ENCODE results near the gene MTCH2.
"Not testable (repeated sequence)": the region's sequence is repeated elsewhere in the genome, so short reads cannot be mapped to it uniquely, and the experiment has no call there.

Gene MTCH2
- 16.5 to 25.4 reads per million in 2 donors for total RNA-seq

DNA sequence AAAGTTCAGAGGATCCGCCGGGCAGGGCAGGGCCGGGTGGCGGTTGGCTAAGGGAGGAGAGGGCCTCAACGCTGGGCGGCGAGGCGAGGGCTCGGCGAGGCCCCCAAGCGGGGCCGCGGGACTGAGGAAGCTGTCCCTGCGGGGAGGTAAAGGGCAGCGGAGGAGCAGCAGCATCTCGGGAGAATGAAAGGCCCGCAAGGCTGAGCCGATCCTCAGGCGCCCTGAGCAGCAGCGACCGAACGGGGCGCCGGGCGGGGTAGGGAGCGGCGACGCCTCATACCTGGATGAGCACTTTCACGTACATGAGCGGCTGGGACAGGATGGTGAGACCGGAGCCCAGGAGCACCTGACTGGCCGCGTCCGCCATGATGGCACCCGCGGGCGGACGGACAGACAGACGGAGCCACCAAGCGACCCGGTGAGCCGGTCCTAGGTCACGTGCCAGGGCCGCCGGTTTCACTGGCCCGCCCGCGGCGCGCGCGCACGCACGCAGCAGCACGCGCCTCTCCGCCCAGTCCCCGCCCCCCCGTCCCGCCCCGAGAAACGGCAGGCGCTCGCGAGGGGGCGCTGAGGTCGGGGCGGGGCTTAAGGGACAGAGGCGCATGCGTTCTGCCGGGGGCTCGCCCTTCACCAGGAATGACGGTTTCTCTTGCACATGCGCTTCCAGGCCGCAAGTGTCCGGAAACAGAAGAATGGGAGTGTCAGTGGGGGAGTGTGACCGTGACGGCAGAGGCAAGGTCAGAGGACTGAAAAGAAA lies at the start of gene MTCH2:
MTCH2 (minus strand) TSS at position 461 of the 757 bp plus-strand sequence; CDS start at position 367, 94 bp downstream.
- DNase-seq, result peak; percentile 91 to 96 (median 92)

DNA sequence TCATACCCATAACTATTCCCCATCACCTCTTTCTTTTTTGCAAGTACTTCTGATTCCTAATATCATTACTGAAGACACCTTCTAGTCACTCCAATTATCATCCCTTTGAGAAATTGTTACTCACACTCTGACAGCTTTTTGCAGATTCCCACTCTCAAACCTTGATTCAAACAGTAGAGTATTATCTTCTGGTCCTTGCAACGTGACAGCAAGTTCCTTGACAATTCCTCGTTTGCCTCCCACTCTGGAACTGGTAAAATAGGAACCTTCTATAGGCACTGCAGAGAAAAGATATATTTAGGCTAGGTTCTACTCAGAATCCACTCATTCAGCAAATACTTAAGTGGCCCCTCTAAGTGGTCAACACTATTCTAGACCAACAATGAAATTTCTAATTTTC lies 49.6 kb upstream of the MTCH2 start:
- no peak for DNase-seq

DNA sequence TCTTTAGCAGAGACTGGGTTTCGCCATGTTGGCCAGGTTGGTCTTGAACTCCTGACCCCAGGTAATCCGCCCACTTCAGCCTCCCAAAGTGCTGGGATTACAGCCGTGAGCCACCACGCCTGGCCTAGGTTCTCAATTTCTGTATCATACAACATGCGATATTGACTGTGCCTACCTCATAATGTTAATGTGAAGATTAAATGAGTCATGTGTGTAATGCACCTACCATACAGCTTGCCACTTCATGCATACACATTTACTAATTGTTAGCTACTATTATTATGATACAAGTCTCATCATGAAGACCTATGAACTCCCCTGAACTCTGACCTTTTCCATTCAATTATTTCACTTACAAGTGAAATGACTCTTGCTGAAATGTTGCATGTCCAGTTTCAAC lies 47.1 kb upstream of the MTCH2 start:
- DNase-seq, result no peak

DNA sequence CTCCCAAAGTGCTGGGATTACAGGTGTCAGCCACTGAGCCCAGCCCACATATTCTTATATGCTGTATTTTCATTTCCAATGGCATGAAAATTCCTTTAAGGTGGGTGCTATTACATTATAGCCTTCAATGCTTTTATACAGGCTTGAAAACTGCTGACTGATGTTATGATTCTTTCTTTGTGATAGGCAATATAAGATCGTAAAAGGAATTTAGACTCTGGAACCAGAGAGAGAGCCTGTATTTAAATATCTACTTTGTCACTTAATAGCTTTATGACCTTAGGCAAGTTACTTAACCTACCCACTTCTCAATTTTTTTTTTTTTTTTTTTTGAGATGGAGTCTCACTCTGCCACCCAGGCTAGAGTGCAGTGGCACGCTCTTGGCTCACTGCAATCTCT lies 46.6 kb upstream of the MTCH2 start:
- no peak for DNase-seq

DNA sequence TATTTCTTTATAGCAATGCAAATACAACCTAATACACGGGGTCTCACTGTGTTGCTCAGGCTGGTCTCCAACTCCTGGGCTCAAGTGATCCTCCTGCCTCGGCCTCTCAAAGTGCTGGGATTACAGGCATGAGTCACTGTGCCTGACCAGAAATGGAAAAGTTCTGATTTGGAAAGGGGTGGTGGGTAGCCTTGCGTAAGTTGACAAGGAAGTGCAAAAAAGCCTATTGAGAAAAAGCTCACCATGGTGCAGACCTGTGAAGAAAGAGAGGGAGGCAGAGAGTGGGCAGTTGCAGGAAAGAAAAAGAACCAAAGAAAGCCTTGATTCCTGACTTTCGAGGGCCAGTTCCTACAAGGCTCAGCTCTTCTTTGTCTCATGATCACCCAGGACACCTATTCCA lies 45.8 kb upstream of the MTCH2 start:
- DNase-seq, result no peak

DNA sequence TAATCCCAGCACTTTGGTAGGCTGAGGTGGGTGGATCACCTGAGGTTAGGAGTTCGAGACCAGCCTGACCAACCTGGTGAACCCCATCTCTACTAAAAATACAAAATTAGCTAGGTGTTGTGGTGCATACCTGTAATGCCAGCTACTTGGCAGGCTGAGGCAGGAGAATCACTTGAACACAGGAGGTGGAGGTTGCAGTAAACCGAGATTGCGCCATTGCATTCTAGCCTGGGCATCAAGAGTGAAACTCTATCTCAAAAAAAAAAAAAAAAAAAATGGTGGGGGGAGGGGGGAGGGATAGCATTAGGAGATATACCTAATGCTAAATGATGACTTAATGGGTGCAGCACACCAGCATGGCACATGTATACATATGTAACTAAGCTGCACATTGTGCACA lies 44.3 kb upstream of the MTCH2 start:
- not testable (repeated sequence) for DNase-seq

DNA sequence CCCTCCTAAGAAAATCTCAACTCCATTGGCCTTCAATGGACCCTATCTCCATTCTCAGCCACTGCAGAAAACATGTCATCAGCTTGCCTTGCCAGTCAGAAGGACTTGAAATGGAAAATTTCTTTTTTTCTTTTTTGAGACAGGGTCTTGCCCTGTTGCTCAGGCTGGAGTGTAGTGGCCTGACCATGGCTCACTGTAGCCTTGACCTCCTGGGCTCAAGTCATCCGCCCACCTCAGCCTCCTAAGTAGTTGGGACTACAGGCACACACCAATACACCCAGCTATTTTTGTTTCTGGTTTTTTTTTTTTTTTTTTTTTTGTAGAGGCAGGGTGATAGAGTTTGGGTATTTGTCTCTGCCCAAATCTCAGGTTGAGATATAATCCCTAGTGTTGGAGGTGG lies 43.8 kb upstream of the MTCH2 start:
- no peak for DNase-seq

DNA sequence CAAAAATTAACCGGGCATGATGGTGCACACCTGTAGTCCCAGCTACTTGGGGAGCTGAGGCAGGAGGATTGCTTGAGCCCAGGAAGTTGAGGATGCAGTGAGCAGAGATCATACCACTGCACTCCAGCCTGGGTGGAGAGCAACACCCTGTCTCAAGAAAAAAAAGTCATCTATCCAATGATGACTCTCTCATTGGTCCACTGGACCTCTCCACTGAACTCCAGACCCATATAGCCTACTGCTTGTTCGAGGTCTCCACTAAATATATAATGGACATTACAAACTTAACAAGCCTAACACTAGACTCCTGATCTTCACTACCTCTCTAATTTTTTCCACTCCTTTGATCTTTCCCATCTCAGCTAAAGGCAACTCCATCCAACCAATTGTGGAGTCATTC lies 33.5 kb upstream of the MTCH2 start:
- DNase-seq, result no peak

DNA sequence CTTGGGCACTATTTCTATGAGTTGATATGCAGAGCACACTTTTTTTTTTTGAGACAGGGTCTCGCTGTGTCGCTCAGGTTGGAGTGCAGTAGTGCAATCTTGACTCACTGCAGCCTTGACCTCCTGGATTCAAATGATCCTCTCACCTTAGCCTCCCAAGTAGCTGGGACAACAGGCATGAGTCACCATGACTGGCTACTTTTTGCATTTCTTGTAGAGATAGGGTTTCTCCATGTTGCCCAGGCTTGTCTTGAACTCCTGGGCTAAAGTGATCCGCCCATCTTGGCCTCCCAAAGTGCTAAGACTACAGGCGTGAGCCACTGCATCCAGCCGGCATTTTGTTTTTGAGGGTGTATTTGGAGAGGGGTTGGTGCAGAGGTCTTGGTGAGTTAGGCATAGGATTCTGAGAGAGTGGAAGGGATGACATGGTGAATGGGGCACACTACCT lies 29.9 kb upstream of the MTCH2 start:
- no peak for DNase-seq

DNA sequence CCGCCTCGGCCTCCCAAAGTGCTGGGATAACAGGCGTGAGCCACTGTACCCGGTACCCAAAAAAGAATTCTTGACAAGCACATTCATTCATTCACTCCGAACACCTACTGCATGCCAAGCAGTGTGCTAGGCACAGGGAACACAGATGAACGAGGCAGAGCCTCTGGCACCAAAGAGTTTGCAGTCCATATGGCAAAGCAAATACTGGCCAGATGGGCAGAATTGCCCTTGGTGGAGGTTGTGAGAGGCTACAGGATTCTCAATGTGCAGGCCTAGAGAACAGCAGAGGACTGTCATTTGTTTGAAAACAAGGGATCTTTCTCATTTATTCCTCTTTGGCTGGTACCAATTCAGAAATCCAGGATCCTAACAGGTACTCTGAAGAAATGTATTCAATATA lies 27.5 kb upstream of the MTCH2 start:
- no peak for DNase-seq

DNA sequence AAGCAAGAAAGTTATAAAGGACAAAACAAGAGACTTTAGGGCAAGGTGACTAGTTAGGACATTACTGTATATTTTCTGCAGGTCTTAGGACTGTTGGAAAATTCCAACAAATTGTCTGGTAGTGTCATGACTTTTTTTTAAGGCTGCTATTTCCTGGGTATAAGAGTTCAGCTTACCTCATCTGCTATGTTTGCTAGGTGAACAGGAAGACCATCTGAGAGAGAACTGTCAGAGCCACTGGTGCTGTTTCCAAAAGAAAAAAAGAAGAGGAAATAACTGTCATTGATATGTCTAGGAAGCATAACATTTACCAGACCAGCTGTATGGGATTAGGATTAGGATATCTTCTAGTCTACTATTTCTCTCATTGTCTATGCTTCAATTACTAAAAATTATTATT lies 26.3 kb upstream of the MTCH2 start:
- no peak for DNase-seq

DNA sequence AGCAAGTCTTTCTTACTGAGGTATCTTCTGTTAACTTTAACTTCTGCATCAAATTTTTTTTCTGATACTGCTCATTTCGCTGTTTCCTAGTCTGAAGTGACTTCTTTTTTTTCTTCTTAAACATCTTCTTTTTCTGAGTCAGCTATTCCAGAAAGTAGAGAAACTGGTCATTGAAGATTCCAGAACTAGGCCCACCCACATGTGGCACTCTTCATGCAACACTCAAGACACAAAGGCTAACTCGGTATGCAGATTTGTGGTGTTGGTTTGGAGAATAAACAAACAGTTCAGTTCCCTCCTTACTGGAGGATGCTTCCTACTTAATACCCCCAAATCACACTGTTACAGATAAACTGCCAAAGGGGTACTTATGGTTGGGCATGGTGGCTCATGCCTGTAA lies 25.2 kb upstream of the MTCH2 start:
- no peak for DNase-seq

DNA sequence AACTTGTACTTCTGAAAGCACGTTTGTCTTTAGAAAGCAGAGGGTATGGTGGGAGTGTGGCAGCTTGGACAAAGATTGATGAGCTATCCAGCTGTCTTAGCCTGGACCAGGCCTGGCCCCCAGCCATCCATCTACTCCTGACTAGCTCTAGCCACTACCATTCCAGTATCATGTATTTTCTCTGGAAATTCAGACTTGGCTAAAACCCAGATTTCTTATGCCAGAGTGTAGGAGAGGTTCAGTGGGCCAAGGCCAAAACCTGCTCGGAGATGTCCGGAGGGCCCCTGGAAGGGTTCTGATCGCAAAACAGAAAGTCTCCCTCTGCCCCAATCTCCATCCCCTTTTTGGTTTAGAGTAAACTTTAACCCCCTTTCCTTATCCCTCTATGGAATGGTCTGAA lies 24.8 kb upstream of the MTCH2 start:
- DNase-seq, result no peak

DNA sequence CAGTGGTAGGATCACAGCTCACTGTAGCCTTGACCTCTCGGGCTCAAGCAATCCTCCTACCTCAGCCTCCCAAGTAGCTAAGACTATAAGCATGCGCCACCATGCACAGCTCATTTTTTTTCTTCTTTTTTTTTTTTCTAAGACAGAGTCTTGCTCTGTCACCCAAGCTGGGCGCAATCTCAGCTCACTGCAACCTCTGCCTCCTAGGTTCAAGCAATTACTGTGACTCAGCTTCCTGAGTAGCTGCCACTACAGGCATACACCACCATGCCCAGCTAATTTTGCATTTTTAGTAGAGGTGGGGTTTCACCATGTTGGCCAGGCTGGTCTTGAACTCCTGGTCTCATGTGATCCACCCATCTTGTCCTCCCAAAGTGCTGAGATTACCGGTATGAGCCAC lies 22.6 kb upstream of the MTCH2 start:
- peak in 1 of 5 experiments; percentile 40 for DNase-seq

DNA sequence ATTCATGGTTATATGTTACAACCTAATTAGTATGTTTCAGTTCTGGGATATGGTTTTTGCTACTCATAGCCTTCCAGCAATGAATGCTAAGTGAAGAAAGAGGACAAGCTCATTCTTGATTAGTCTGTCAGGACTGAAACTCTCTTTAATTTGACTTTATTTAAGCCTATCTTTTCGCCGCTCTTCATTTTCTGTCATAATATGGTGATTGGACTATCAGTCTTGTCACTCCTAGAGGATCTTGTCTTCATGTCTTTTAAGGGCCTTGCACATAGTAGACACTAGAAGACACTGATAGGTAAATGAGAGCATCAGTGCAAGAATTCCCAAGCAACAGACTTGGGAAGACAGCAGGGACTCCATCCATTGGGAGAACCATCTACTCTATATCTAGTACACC lies 18.9 kb upstream of the MTCH2 start:
- DNase-seq, result no peak

DNA sequence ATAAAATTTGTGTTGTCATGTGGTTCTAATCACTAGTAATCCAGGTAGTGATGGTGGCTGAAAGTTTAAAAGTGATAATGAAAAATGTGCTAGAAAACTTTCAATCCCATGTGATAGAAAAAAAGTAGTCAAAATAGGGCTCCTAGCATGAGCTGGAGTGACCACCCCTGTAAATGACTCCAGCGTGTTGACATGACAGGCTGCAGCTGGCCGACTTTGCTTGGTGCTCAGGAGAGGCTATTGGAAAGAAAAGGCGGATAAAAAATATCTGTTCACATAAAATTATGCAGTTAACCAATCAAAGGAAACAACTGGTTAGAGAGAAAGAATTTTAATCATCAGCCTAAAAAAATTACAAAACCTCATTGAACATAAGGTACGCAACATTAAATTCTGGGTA lies 16.9 kb upstream of the MTCH2 start:
- no peak for DNase-seq

DNA sequence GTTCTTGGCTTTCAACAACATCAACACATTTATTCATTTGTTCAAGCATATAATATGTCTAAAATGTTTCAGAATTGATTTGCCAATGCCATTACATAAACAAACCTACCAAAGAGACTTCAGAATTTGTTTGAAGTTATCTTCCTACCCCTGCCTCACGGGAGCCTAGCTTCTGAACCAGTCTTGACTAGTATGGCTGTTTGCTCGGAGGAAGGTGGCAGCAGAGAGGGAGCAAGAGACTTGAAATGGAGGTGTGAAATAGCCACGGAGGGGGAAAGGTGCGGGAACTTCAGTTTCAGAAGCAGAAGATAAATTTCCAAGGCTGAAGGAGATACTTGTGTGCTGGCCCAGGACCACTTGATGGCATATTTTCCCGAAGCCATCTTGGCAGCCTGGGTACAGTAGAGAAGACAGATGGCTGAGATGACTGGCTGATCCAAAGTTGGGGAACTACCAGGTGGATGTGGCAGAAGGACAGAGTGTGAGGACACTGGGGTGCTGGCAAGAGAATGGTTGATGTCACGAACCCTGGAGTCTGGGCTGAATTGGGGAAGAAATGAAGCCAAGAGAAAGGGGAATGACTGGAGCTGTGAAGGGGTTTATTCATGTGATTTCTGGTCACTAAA lies 14.0 kb upstream of the MTCH2 start:
- DNase-seq, result no peak

DNA sequence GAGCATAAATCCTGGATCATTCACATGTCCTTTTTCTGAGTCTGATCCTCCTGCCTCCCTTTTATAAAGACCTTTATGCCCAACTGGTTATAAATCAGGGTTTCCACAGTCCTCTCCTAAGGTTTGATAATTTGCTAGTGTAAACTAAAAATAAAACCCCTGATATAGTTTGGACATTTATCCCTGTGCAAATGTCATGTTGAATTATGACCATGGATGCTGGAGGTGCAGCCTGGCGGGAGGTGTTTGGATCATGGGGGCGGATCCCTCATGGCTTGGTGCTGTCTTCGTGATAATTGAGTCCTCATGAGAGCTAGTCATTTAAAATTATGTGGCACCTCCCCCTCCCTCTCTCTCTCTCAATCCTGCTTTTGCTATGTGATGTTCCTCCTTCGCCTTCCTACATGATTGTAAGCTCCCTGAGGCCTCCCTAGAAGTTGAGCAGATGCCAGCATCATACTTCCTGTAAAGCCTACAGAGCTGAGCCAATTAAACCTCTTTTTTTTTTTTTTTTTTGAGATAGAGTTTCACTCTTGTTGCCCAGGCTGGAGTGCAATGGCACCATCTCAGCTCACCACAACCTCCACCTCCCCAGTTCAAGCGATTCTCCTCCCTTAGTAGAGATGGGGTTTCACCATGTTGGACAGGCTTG lies 9.6 kb upstream of the MTCH2 start:
- DNase-seq, result no peak

DNA sequence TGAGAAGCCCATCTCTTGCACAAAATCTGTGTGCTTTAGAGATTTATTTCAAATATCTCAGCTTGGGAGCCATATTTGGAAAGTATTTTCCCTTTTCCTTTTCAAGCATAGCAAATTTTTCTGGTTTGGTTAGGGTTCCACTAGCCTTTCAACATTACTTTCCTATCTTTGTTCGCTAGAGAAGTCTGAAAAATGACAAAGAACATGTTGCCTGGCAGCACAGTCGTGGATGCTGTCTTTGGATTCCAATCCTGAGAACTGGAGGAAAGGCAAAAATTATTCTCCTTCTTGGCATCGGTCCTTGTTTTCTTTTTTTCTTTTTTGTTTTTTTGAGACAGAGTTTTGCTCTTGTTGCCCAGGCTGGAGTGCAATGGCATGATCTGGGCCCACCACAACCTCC lies 6.9 kb upstream of the MTCH2 start:
- no peak for DNase-seq

DNA sequence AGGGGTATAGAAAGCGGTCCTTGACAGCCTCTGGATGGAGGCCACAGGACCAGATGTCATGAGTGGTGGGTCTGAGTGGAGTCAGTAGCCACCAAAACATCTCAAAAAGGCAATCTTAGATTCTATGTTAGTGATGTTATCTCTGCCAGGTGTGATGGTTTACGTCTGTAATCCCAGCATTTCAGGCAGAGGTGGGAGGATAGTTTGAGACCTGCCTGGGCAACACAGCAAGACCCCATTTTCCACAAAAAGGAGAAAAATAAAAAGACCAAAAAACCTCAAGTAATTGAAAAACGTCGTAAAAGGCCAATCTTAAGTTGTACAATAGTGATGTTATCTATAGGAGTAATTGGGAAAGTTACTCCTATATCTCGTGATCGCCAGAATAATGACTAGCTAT lies 3.7 kb upstream of the MTCH2 start:
- DNase-seq, result no peak

DNA sequence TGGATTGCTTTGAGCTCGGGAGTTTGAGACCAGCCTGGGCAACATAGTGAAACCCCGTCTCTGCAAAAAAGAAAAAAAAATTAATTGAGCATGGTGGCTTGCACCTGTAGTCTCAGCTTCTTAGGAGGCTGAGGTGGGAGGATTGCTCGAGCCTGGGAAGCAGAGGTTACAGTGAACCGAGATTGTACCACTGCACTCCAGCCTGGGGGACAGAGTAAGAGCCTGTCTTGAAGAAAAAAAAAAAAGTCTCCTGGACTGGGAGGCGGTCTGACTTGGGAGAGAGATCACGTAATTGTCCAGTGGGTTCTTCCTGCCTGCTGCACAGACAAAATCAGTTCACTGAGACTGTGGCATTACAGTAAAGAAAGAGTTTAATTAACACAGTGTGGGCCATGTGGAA lies 3.1 kb upstream of the MTCH2 start:
- DNase-seq, result no peak

DNA sequence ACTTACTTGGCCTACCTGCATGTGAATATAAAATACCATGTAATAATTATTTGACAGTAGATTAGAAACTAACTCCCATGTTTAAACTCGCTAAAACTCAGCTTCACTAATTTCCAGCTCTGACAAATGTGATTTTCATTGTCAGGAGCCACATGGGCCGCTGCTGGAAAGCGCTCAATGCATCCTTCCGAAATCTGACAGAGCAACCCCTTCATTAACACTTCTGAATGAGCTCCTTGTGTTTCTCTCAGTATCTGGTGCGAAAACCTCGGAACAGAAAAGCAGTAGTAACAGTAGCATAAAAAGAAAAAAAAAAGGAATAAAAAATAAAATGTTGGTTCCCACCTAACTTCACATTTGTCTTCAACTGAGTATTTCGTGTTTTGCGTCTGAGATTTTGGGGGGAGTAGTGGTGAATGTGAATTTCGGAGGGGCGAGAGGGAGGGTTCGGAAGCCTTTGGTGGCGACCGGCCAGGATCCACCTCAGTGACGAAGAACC lies 710 bp downstream of the MTCH2 start:
- DNase-seq, result peak in 1 of 5 experiments; percentile 10

DNA sequence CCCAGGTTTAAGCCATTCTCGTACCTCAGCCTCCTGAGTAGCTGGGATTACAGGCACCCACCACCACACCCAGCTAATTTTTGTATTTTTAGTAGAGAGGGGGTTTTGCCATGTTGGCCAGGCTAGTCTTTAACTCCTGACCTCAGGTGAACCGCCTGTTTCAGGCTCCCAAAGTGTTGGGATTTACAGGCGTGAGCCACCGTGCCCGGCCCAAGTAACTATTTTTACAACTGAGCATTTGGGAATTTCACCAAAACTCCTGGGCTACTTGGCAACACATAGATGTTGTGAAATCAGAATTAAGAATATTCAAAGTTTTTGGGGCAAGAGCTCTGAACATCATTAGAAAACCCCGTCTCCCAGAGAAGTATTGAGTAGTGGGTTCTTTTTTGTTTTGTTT lies 1.9 kb downstream of the MTCH2 start:
- not testable (repeated sequence) for DNase-seq

DNA sequence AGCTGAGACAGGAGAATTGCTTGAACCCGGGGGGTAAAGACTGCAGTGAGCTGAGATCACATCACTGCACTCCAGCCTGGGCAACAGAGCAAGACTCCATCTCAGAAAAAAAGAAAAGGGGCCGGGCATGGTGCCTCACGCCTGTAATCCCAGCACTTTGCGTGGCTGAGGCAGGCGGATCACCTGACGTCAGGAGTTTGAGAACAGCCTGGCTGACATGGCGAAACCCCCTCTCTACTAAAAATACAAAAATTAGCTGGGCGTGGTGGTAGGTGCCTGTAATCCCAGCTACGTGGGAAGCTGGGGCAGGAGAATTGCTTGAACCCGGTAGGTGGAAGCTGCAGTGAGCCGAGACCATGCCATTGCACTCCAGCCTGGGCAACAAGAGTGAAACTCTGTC lies 6.0 kb downstream of the MTCH2 start:
- not testable (repeated sequence) for DNase-seq

Measured in T-helper 2 cell (primary cell).